ENCODE measurements around the gene DYNLT4. TPM values are rescaled to one million over a fixed set of nuclear protein-coding genes. Genes with fewer than 3 reads are reported as not detected.

The DYNLT4 gene
- total RNA-seq, 1 experiment from 2014 or later: not detected

GRCh38 chr1:44810101-44810761, 3.1 kb upstream of the DYNLT4 start:
- no peak overlapping the region for H3K4me3 ChIP-seq
- peaks cover 24% of the 10 kb centered on the region for H3K36me3 ChIP-seq
- H3K27me3 ChIP-seq (replicated peaks): no peaks in the 10 kb centered on the region
- no peak overlapping the region for H3K27ac ChIP-seq
- H3K9me3 ChIP-seq (replicated peaks): no peaks in the 10 kb centered on the region
- DNase-seq (ENCODE audit: low read depth in 1 of 2, low spot score in 2 of 2): no peak
- H3K4me1 ChIP-seq (replicated peaks): peaks cover 58% of the 10 kb centered on the region

- peaks cover 30% of the 10 kb centered on the region for H3K36me3 ChIP-seq
- no peaks in the 10 kb centered on the region for H3K9me3 ChIP-seq (replicated peaks)
- peak overlapping the region; percentile 99 for H3K27ac ChIP-seq
- peak overlapping the region; percentile 18 for H3K4me3 ChIP-seq
- peaks cover 55% of the 10 kb centered on the region for H3K4me1 ChIP-seq (replicated peaks)
- peak in 1 of 2 experiments; percentile 38 for DNase-seq (ENCODE audit: low read depth in 1 of 2, low spot score in 2 of 2)
- H3K27me3 ChIP-seq (replicated peaks): no peaks in the 10 kb centered on the region
These were observed 2.1 kb upstream of the DYNLT4 start for GRCh38 chr1:44808938-44809917.

- peaks cover 34% of the 10 kb centered on the region for H3K36me3 ChIP-seq
- peak within 1 kb of the TSS; percentile 99 for H3K27ac ChIP-seq
- H3K4me1 ChIP-seq (replicated peaks): peaks cover 55% of the 10 kb centered on the region
- peak; percentile 92 to 94 for DNase-seq (ENCODE audit: low read depth in 1 of 2, low spot score in 2 of 2)
- no peaks in the 10 kb centered on the region for H3K27me3 ChIP-seq (replicated peaks)
- no peaks in the 10 kb centered on the region for H3K9me3 ChIP-seq (replicated peaks)
- peak within 1 kb of the TSS; percentile 18 for H3K4me3 ChIP-seq
These were observed 1.1 kb upstream of the DYNLT4 start, which contains the start of gene BTBD19 for GRCh38 chr1:44808063-44808937. BTBD19 (plus strand) TSS chr1:44808523; CDS start chr1:44808821, 298 bp downstream.

- Histone ChIP-seq H3K27ac (peak overlapping the region; percentile 99), H3K4me1 (replicated peaks) (peaks cover 55% of the 10 kb centered on the region), H3K4me3 (no peak overlapping the region; the same call in 1 of the 2 replicates), H3K36me3 (peaks cover 41% of the 10 kb centered on the region), H3K27me3 (replicated peaks) (no peaks in the 10 kb centered on the region), H3K9me3 (replicated peaks) (no peaks in the 10 kb centered on the region)
- DNase-seq (ENCODE audit: low read depth in 1 of 2, low spot score in 2 of 2): peak; percentile 99 to 100
These were observed 362 bp upstream of the DYNLT4 start for GRCh38 chr1:44807364-44808062.

GRCh38 chr1:44806025-44806703, 987 bp downstream of the DYNLT4 start:
- H3K27me3 ChIP-seq (replicated peaks): no peaks in the 10 kb centered on the region
- no peaks in the 10 kb centered on the region for H3K9me3 ChIP-seq (replicated peaks)
- peak overlapping the region; percentile 99 for H3K27ac ChIP-seq
- H3K4me3 ChIP-seq: no peak overlapping the region
- H3K4me1 ChIP-seq (replicated peaks): peaks cover 55% of the 10 kb centered on the region
- peaks cover 48% of the 10 kb centered on the region for H3K36me3 ChIP-seq
- DNase-seq (ENCODE audit: low read depth in 1 of 2, low spot score in 2 of 2): no peak

- Histone ChIP-seq H3K27me3 (replicated peaks) (no peaks in the 10 kb centered on the region), H3K27ac (no peak overlapping the region), H3K4me1 (replicated peaks) (peaks cover 61% of the 10 kb centered on the region)
These were observed 1.7 kb downstream of the DYNLT4 start for GRCh38 chr1:44805311-44806024.

GRCh38 chr1:44803312-44804095, 3.6 kb downstream of the DYNLT4 start:
- H3K4me1 ChIP-seq (replicated peaks): peaks cover 55% of the 10 kb centered on the region
- no peaks in the 10 kb centered on the region for H3K9me3 ChIP-seq (replicated peaks)
- no peak for DNase-seq (ENCODE audit: low read depth in 1 of 2, low spot score in 2 of 2)
- no peaks in the 10 kb centered on the region for H3K27me3 ChIP-seq (replicated peaks)
- H3K36me3 ChIP-seq: peaks cover 53% of the 10 kb centered on the region
- no peak overlapping the region for H3K4me3 ChIP-seq
- H3K27ac ChIP-seq: no peak overlapping the region

More at GRCh38 chr1:44805311-44806024, 1.7 kb downstream of the DYNLT4 start:
- Histone ChIP-seq H3K36me3 (peaks cover 50% of the 10 kb centered on the region), H3K4me3 (no peak overlapping the region), H3K9me3 (replicated peaks) (no peaks in the 10 kb centered on the region)
- no peak for DNase-seq (ENCODE audit: low read depth in 1 of 2, low spot score in 2 of 2)

- Histone ChIP-seq H3K27me3 (replicated peaks) (no peaks in the 10 kb centered on the region), H3K4me3 (no peak overlapping the region), H3K9me3 (replicated peaks) (no peaks in the 10 kb centered on the region), H3K27ac (no peak overlapping the region), H3K36me3 (peaks cover 53% of the 10 kb centered on the region), H3K4me1 (replicated peaks) (peaks cover 55% of the 10 kb centered on the region)
- no peak for DNase-seq (ENCODE audit: low read depth in 1 of 2, low spot score in 2 of 2)
These were observed 4.2 kb downstream of the DYNLT4 start for GRCh38 chr1:44803062-44803311.

- no peaks in the 10 kb centered on the region for H3K27me3 ChIP-seq (replicated peaks)
- H3K4me1 ChIP-seq (replicated peaks): peaks cover 50% of the 10 kb centered on the region
- H3K9me3 ChIP-seq (replicated peaks): no peaks in the 10 kb centered on the region
- DNase-seq (ENCODE audit: low read depth in 1 of 2, low spot score in 2 of 2): no peak
- H3K27ac ChIP-seq: no peak overlapping the region
- H3K4me3 ChIP-seq: no peak overlapping the region
- peaks cover 53% of the 10 kb centered on the region for H3K36me3 ChIP-seq
These were observed 4.7 kb downstream of the DYNLT4 start for GRCh38 chr1:44802306-44803061.

GRCh38 chr1:44801491-44802305, 5.5 kb downstream of the DYNLT4 start:
- H3K27me3 ChIP-seq (replicated peaks): no peaks in the 10 kb centered on the region
- no peak overlapping the region; the same call in 1 of the 2 replicates for H3K4me3 ChIP-seq
- no peak overlapping the region for H3K27ac ChIP-seq
- peaks cover 43% of the 10 kb centered on the region for H3K4me1 ChIP-seq (replicated peaks)
- DNase-seq (ENCODE audit: low read depth in 1 of 2, low spot score in 2 of 2): no peak
- H3K36me3 ChIP-seq: peaks cover 50% of the 10 kb centered on the region
- no peaks in the 10 kb centered on the region for H3K9me3 ChIP-seq (replicated peaks)
